Suppressor macrophage treated with lipopolysaccharide for 1 hour (primary cell): Measurements from ENCODE around the gene RNF130.
A peak's percentile ranks its signal among the peaks of the same experiment; 100 is the strongest.

Experiments used
- DNase-seq, 3 donors: peaks; one replicate each; pipeline ENCODE4 v3.0.0-alpha.2; 2020 to 2022

Gene RNF130

GRCh38 chr5:180084638-180085561 lies 13.3 kb upstream of the RNF130 start:
- DNase-seq: peak; percentile 53 to 59 (median 54)

DNA sequence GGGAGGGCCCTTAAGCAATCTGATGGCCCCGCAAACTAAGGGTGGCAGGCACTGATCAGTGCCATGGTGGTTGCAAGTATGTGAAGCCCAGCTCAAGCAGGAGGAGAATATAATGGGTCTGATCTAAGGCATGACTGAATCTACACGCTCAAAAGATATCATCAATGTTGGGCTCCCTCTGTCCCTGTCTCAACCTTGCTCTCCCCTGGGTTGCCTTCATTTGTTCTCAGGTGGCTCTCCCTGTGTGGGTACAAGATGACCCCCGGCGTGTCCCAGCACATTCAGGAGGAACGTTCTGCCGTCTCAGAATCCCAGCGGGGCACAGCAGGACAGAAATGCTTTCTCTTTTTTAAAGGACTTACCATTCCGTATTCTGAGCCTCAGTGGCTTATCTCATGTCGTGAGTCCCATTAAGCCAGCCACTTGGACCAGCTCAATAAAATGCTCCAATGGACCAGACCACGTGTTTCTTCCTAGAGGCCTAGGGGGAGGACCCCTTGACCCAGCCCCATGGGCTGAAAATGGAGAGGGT lies 12.0 kb upstream of the RNF130 start:
- DNase-seq: no peak

DNA sequence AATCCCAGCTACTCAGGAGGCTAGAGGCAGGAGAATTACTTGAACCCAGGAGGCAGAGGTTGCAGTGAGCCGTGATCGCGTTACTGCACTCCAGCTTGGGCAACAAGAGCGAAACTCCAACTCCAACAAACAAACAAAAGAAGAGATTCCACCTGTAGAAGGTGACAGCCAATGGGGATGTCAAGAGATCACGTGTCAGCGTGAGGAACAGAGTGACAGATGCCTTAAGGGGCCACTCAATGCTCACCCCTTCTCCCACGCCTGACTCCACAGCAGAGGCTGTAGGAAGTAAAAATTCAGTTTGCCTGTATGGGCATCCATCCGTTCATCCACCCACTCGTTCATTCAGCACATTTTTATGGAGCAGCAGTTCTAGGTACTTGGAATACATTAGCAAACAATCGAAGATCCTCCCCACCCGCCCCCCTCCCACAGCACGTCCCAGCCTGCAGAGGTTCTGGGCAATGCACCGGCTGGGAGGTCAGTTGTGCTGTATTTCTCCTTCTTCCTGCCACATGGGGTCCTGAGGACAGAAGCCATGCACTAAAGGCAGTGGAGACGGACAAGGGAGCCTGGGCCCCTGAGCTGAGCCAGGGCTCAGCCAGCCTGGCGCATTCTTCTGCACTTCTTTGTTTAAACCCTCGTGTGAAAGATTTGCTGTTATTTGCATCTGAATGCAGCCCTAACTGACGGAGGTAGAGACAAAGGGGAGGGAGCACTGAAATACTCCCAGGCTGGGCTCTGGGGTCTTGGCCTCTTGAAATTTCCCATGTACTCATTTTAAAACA lies 11.3 kb upstream of the RNF130 start:
- no peak for DNase-seq

GRCh38 chr5:180081481-180081880 lies 9.9 kb upstream of the RNF130 start:
- no peak for DNase-seq

- DNase-seq: peak in 1 of 3 donors; percentile 50
Observed at GRCh38 chr5:180080486-180081280, 9.1 kb upstream of the RNF130 start.

- DNase-seq: no peak
Observed at GRCh38 chr5:180079702-180080466, 8.3 kb upstream of the RNF130 start.

GRCh38 chr5:180078348-180078747 lies 6.8 kb upstream of the RNF130 start:
- no peak for DNase-seq

- DNase-seq: no peak
Observed at GRCh38 chr5:180077594-180078284, 6.2 kb upstream of the RNF130 start.

- no peak for DNase-seq
Observed at GRCh38 chr5:180075703-180076102, 4.1 kb upstream of the RNF130 start.

DNA sequence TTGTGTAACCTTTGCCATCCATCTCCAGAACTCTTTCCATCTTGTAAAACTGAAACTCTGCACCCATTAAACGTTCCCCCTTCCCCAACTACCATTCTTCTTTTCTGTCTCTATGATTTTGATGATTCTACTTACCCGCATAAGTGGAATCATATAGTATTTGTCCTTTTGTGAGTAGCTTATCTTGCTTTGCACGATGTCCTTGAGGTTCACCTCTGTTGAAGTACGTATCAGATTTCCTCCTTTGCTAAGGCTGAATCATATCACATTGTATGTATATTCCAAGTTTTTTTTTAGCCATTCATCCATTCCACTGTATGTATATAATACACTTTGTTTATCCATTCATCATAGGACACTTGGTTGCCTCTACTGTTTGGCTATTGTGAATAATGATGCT lies 2.9 kb upstream of the RNF130 start:
- DNase-seq: no peak

DNA sequence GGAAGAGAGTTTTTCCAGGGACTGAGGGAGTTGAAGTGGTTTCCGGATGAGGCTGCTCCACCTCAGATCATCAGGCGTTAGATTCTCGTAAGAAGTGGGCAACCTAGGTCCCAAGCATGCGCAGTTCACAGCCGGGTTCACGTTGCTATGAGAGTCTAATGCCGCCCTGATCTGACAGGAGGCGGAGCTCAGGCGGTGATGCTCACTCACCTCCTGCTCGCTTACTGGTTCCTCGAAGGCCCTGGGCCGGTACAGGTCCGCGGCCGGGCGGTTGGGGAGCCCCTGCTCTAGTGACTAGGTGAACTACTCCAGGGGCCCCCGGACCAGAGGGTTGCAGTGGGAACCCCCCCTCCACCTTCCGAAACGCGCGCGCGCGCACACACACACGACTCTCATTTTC lies 997 bp upstream of the RNF130 start:
- DNase-seq: no peak

DNA sequence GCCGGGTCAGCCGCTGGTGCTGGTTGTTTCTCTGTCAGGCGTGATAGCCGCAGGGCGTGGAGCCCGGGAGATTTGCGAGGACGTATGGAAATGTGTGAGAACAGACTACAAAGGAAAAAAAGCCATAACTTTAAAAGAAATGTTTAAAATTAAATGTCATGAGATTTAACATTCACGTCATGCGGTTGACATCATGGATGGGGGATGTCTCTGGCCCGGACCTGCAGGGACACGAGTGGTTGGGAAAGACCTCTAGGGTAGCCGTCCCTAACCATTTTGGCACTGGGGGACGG lies 643 bp upstream of the RNF130 start:
- no peak for DNase-seq

DNA sequence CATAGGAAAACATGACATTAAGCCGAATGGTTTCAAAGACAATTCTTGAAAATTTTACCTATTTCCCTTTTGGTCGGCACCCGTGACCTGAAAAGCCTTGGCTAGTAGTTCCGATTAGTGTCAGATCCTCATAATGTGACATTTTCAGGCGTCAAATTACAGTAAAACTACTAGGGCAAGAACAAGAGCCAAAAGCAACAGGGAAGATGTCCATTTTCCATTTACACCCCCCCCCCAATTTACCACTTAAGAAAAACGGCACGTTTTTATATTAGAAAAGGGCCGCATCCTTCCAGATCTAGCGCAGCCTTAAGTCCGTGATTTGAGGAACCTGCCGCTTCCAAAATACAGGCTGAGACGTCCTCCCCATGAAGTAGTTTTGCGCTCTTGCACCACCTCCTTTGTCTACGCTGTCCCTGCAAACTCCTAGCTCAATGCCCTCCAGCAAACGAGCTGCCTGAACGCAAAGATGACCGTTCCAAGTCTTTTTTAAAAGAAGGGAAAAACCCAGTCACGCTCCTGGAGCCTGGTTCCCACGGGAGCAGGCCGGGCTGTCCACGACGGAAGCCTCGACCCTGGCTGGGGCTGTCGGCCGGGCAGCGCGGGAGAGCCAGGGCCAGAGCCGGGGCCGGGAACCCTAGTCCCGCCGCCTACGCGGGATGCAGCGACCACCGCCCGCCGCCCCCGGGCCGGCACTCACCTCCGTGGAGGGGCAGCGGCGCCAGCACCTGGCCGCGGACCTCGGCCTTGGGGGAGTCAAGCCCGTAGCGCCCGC lies 616 bp downstream of the RNF130 start:
- DNase-seq: peak; percentile 65 to 69 (median 65)

GRCh38 chr5:180069589-180070247 lies 1.8 kb downstream of the RNF130 start:
- DNase-seq: peak; percentile 84 to 89 (median 87)

GRCh38 chr5:180068519-180069090 lies 3.0 kb downstream of the RNF130 start:
- DNase-seq: no peak

DNA sequence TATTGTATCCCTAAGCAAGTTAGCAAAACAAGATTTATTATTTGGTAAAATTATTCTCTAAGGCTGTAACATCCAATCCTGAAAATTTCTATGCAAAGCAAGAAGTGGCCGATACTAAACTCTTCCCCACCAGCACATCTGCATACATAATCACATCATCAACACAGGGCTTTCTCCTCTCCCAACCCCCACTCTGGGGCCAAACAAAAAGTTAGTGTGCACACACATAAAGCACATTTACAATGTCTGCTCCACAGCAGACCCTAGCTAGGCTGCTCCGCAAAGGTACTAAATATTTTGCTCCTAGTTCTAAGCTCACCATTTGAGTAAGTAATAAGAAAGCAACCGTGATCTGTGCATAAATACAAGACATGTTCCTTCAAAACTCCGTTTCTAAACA lies 3.6 kb downstream of the RNF130 start:
- DNase-seq: no peak

GRCh38 chr5:180060192-180060591 lies 11.4 kb downstream of the RNF130 start:
- DNase-seq: no peak

- DNase-seq: no peak
Observed at GRCh38 chr5:180059326-180059725, 12.2 kb downstream of the RNF130 start.

DNA sequence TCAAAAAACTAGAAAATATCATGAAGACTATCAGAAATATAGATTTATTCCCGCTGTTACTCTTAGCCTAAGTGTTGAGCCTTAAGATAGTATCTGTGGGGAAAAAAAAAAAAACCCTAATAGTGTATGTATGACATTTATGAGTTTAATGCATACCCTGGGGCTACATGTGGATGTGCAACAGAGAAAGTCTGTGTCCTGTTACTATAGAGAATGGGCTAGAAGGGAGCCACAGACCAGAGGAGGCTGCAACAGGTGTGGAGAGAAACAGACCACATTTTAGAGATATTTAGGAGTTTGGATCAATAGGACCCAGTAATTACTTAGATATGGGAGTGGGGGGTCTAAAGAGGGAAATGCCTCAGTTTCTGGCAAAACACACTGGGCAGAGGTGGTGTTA lies 15.4 kb downstream of the RNF130 start:
- DNase-seq: no peak

GRCh38 chr5:180054226-180054625 lies 17.3 kb downstream of the RNF130 start:
- DNase-seq: no peak
